H1 (cell line): ENCODE results near the gene DDA1. TPM values are rescaled to one million over a fixed set of nuclear protein-coding genes. Genes with fewer than 3 reads are reported as not detected.

Experiments
- CTCF ChIA-PET: fragments of 300-600 bp; sonication (Branson Sonifier 250); formaldehyde crosslinking; loops from one replicate; lab custom pipeline; 2021; ENCODE audit not compliant: partially characterized antibody; lab: Charles Lee
- POLR2A ChIA-PET: fragments of 300-600 bp; sonication (Branson Sonifier 250); formaldehyde crosslinking; loops from one replicate; lab custom pipeline; 2021; ENCODE audit warnings: inconsistent platforms; ENCODE audit not compliant: partially characterized antibody; lab: Charles Lee
- DNase-seq, 2 experiments: peaks; one replicate each; pipeline versions ENCODE4 v3.0.0 to v3.0.0-alpha.2; 2010 to 2022; ENCODE audit warnings: low spot score in 2 of 2, low read depth in 1 of 2, mixed read lengths in 1 of 2
- FAIRE-seq: peaks from 2 replicates; lab custom pipeline; 2011; peaks lifted over from hg19 to GRCh38; lab: Jason Lieb, UNC
- H2AFZ ChIP-seq: 2 replicates; pipeline ENCODE4 v1.8.1; 2012; ENCODE audit warnings: low read length, inconsistent platforms
- H2AK5ac ChIP-seq: 2 replicates; pipeline ENCODE4 v1.6.1; 2013; ENCODE audit warnings: low read depth, low read length
- H2BK120ac ChIP-seq: replicated peaks from 2 replicates; pipeline ENCODE3; 2013; ENCODE audit warnings: low read depth, low read length, inconsistent platforms
- H2BK12ac ChIP-seq: 2 replicates; pipeline ENCODE4 v1.6.1; 2013; ENCODE audit warnings: low read depth, low read length
- H2BK15ac ChIP-seq: 2 replicates; pipeline ENCODE4 v1.6.1; 2013; ENCODE audit warnings: low read length
- H2BK20ac ChIP-seq: 2 replicates; pipeline ENCODE4 v1.6.1; 2013; ENCODE audit warnings: low read length
- H2BK5ac ChIP-seq: 2 replicates; pipeline ENCODE4 v1.6.1; 2013; ENCODE audit warnings: low read depth, low read length
- H3K14ac ChIP-seq: 2 replicates; pipeline ENCODE4 v1.6.1; 2013; ENCODE audit warnings: inconsistent platforms; ENCODE audit not compliant: insufficient read length
- H3K18ac ChIP-seq: 2 replicates; pipeline ENCODE4 v1.6.1; 2013; ENCODE audit warnings: low read length; ENCODE audit errors: extremely low read depth
- H3K23ac ChIP-seq: 2 replicates; pipeline ENCODE4 v1.6.1; 2013; ENCODE audit warnings: inconsistent platforms; ENCODE audit not compliant: insufficient read length
- H3K23me2 ChIP-seq: 2 replicates; pipeline ENCODE4 v1.6.1; 2013; ENCODE audit warnings: low read depth, low read length
- H3K27ac ChIP-seq: 2 replicates; pipeline ENCODE4 v1.6.1; 2011; ENCODE audit warnings: low read depth, low read length, inconsistent platforms
- H3K27me3 ChIP-seq, 4 experiments: replicated peaks in 1 of 4; 1 replicate in 1 of 4; 2 replicates in 3 of 4; pipeline versions ENCODE4 v1.6.1 to v1.8.1; 2011 to 2013; ENCODE audit warnings: low read length in 3 of 4, mild to moderate bottlenecking in 3 of 4, inconsistent platforms in 2 of 4, mixed read lengths in 2 of 4, moderate library complexity in 1 of 4; ENCODE audit not compliant: control insufficient read depth in 3 of 4, insufficient read depth in 3 of 4; ENCODE audit errors: extremely low read depth in 1 of 4
- H3K36me3 ChIP-seq, 4 experiments: 2 replicates each; pipeline versions ENCODE4 v1.6.1 to v1.8.1; 2011 to 2013; ENCODE audit warnings: mild to moderate bottlenecking in 4 of 4, low read length in 3 of 4, moderate library complexity in 2 of 4, control low read depth in 1 of 4, inconsistent platforms in 1 of 4; ENCODE audit not compliant: insufficient read depth in 4 of 4, control insufficient read depth in 2 of 4
- H3K4ac ChIP-seq: replicated peaks from 2 replicates; pipeline ENCODE3; 2013; ENCODE audit warnings: low read length, low read depth, mixed read lengths, inconsistent platforms; ENCODE audit not compliant: insufficient read length
- H3K4me1 ChIP-seq, 4 experiments: replicated peaks in 1 of 4; 1 replicate in 1 of 4; 2 replicates in 3 of 4; pipeline versions ENCODE4 v1.6.1 to v1.8.1; 2011 to 2013; ENCODE audit warnings: low read length in 3 of 4, inconsistent platforms in 2 of 4, mixed read lengths in 1 of 4; ENCODE audit not compliant: insufficient read depth in 4 of 4, control insufficient read depth in 3 of 4
- H3K4me2 ChIP-seq, 2 experiments: 2 replicates each; pipeline versions ENCODE4 v1.6.1 to v1.8.1; 2011 to 2013; ENCODE audit warnings: low read depth in 2 of 2, low read length in 2 of 2, control low read depth in 1 of 2, inconsistent platforms in 1 of 2, mild to moderate bottlenecking in 1 of 2; ENCODE audit not compliant: insufficient read depth in 1 of 2
- H3K4me3 ChIP-seq, 4 experiments: fragments of 200-600, 300-600 bp in 1 of 4; sonication (generic), shearing (Covaris generic), sonication (Bioruptor Twin) in 1 of 4; 2 replicates each; pipeline versions ENCODE4 v1.5.1 to v1.8.1; 2011 to 2016; ENCODE audit warnings: low read length in 4 of 4, low read depth in 3 of 4, control low read depth in 2 of 4, inconsistent platforms in 2 of 4, mild to moderate bottlenecking in 2 of 4, mixed read lengths in 1 of 4, moderate library complexity in 1 of 4; ENCODE audit not compliant: insufficient read depth in 2 of 4; ENCODE audit errors: extremely low read depth in 1 of 4
- H3K56ac ChIP-seq: replicated peaks from 2 replicates; pipeline ENCODE3; 2013; ENCODE audit warnings: low read depth, mild to moderate bottlenecking, mixed read lengths, low read length, inconsistent platforms; ENCODE audit not compliant: insufficient read length
- H3K79me1 ChIP-seq: 2 replicates; pipeline ENCODE4 v1.6.1; 2013; ENCODE audit warnings: low read depth, low read length, control low read depth
- H3K79me2 ChIP-seq, 2 experiments: 2 replicates each; pipeline versions ENCODE4 v1.6.1 to v1.8.1; 2012 to 2013; ENCODE audit warnings: low read length in 2 of 2, mild to moderate bottlenecking in 2 of 2, inconsistent platforms in 1 of 2; ENCODE audit not compliant: insufficient read depth in 2 of 2, control insufficient read depth in 1 of 2
- H3K9ac ChIP-seq, 4 experiments: replicated peaks in 1 of 4; 1 replicate in 1 of 4; 2 replicates in 3 of 4; pipeline versions ENCODE4 v1.6.1 to v1.8.1; 2011 to 2013; ENCODE audit warnings: low read depth in 3 of 4, low read length in 3 of 4, control low read depth in 2 of 4, mild to moderate bottlenecking in 2 of 4, moderate library complexity in 2 of 4, inconsistent platforms in 1 of 4; ENCODE audit errors: extremely low read depth in 1 of 4
- H3K9me3 ChIP-seq, 2 experiments: 2 replicates each; pipeline versions ENCODE4 v1.6.1 to v1.8.1; 2012 to 2013; ENCODE audit warnings: mild to moderate bottlenecking in 2 of 2, moderate library complexity in 2 of 2, control low read depth in 1 of 2, inconsistent platforms in 1 of 2, low read depth in 1 of 2, low read length in 1 of 2, mixed read lengths in 1 of 2; ENCODE audit not compliant: insufficient read depth in 2 of 2
- H4K20me1 ChIP-seq, 2 experiments: replicated peaks in 1 of 2; 2 replicates each; pipeline versions ENCODE3 to v1.8.1; 2011 to 2013; ENCODE audit warnings: inconsistent platforms in 2 of 2, low read length in 2 of 2, mild to moderate bottlenecking in 1 of 2; ENCODE audit not compliant: insufficient read depth in 2 of 2, control insufficient read depth in 1 of 2
- H4K5ac ChIP-seq: 2 replicates; pipeline ENCODE4 v1.6.1; 2013; ENCODE audit warnings: low read length, low read depth, mixed read lengths, inconsistent platforms; ENCODE audit not compliant: insufficient read length
- H4K8ac ChIP-seq: 2 replicates; pipeline ENCODE4 v1.8.0; 2013; ENCODE audit warnings: mild to moderate bottlenecking, moderate library complexity, low read length, inconsistent platforms; ENCODE audit not compliant: insufficient read depth; ENCODE audit errors: extremely low read depth
- H4K91ac ChIP-seq: replicated peaks from 2 replicates; pipeline ENCODE3; 2013; ENCODE audit warnings: low read length, mixed read lengths, inconsistent platforms; ENCODE audit not compliant: insufficient read length
- CBX8 ChIP-seq: fragments of 300-800, 300-1000 bp; sonication (generic); IDR thresholded peaks from 2 replicates; pipeline ENCODE4 v1.7.1; 2016; ENCODE audit warnings: low read depth, low read length, borderline replicate concordance
- POLR2A ChIP-seq, 2 experiments: IDR thresholded peaks; 1 replicate in 1 of 2; 2 replicates in 1 of 2; pipeline ENCODE4 v1.6.1; 2011; ENCODE audit warnings: low read depth in 2 of 2, low read length in 2 of 2, mild to moderate bottlenecking in 2 of 2; ENCODE audit errors: control extremely low read depth in 1 of 2
- WGBS, 2 experiments: shearing (Covaris generic) in 1 of 2; methylation state at CpG; one replicate each; pipeline versions ENCODE4 v1.1.6 to v1.1.7; 2013 to 2015; ENCODE audit warnings: low lambda C conversion rate in 2 of 2, mixed read lengths in 2 of 2, inconsistent platforms in 1 of 2, low coverage in 1 of 2, missing lambda C conversion rate in 1 of 2; ENCODE audit not compliant: insufficient replicate concordance in 2 of 2, insufficient coverage in 1 of 2, insufficient read length in 1 of 2; ENCODE audit errors: extremely low coverage in 1 of 2, missing lambda C conversion rate in 1 of 2; 5-methylcytosine and 5-hydroxymethylcytosine counted together
- polyA plus RNA-seq, 7 experiments: library from polyadenylated mRNA; depleted of rRNA in 3 of 7; stranded (reverse) in 5 of 7; unstranded in 2 of 7; fragments of >200 nt in 5 of 7; fragments of 200-250 nt in 2 of 7; gene quantifications; 1 replicate in 5 of 7; 2 replicates in 1 of 7; 4 replicates in 1 of 7; pipeline versions ENCODE4 v1.2.1 to v1.2.3, GENCODE V29; 2011 to 2013; ENCODE audit warnings: missing spikeins in 2 of 7, mixed read lengths in 2 of 7
- total RNA-seq: library from RNA; stranded (reverse); fragmentation: NEBNext Ultra II Directional; extraction: Animal tissue kit (Norgen Biotek cat#: 25700); gene quantifications from 2 replicates; pipeline ENCODE4 v1.2.1, GENCODE V29; 2021
- TF ChIP-seq, protein P1 (sequence below), 3 experiments: IDR thresholded peaks; 1 replicate in 2 of 3; 2 replicates in 1 of 3; pipeline versions ENCODE4 v1.5.1 to v1.6.1; 2011; ENCODE audit warnings: low read length in 3 of 3, mild to moderate bottlenecking in 3 of 3, inconsistent platforms in 2 of 3, low read depth in 1 of 3, moderate library complexity in 1 of 3; ENCODE audit not compliant: insufficient read depth in 1 of 3; ENCODE audit errors: control extremely low read depth in 1 of 3

The DDA1 gene
- total and polyA plus RNA-seq, 2 of the 8 experiments (the other 6 are each of a cell fraction or from before 2014, with no cell fraction given): 29.2 to 34.5 TPM

GRCh38 chr19:17330262-17331044 lies 21.1 kb downstream of the DDA1 start:
- no peaks in the 10 kb centered on the region for H3K9me3 ChIP-seq
- no peak overlapping the region for H3K4me3 ChIP-seq
- H4K8ac ChIP-seq: peak overlapping the region; percentile 46; the same call in 1 of the 2 replicates
- no peaks in the 10 kb centered on the region for H3K79me2 ChIP-seq
- 92% methylated on average over 21 of the region's 24 CpGs; no CpG with 5 or more reads in 1 of the 2 experiments for WGBS, 2 experiments
- H2AK5ac ChIP-seq: no peak overlapping the region
- H3K56ac ChIP-seq: no peak overlapping the region
- peaks cover 0 to 14% of the 10 kb centered on the region in 2 experiments for H4K20me1 ChIP-seq
- TF ChIP-seq, protein P1, sequence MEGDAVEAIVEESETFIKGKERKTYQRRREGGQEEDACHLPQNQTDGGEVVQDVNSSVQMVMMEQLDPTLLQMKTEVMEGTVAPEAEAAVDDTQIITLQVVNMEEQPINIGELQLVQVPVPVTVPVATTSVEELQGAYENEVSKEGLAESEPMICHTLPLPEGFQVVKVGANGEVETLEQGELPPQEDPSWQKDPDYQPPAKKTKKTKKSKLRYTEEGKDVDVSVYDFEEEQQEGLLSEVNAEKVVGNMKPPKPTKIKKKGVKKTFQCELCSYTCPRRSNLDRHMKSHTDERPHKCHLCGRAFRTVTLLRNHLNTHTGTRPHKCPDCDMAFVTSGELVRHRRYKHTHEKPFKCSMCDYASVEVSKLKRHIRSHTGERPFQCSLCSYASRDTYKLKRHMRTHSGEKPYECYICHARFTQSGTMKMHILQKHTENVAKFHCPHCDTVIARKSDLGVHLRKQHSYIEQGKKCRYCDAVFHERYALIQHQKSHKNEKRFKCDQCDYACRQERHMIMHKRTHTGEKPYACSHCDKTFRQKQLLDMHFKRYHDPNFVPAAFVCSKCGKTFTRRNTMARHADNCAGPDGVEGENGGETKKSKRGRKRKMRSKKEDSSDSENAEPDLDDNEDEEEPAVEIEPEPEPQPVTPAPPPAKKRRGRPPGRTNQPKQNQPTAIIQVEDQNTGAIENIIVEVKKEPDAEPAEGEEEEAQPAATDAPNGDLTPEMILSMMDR (IDR thresholded peaks at IDR 0.05; ENCODE audit: control extremely low read depth in 1 of 3, insufficient read depth in 1 of 3, low read depth in 1 of 3, low read length in 3 of 3): no peak
- TF ChIP-seq CBX8: no peak
- 0 out of 3 replicates have a peak, but pooled peaks of 1 of the 2 experiments have one; percentile 21 for TF ChIP-seq POLR2A (IDR thresholded peaks at IDR 0.05; ENCODE audit: control extremely low read depth in 1 of 2, low read depth in 2 of 2, low read length in 2 of 2)
- H2AFZ ChIP-seq: no peak overlapping the region
- H3K23ac ChIP-seq: no peak overlapping the region
- H3K4me1 ChIP-seq: peaks cover 0 to 34% (median 24%) of the 10 kb centered on the region in 4 experiments; a peak in 6 of 7 replicates
- CTCF ChIA-PET: interaction anchor here (0.9 to 2.3 kb wide), 7 partner anchors 10 to 278 kb away, joined by 3 to 6 read pairs (median 3); partner anchors contain the start of gene MRPL34
- no peak overlapping the region for H2BK15ac ChIP-seq
- no peak for FAIRE-seq
- no peak overlapping the region for H4K5ac ChIP-seq
- no peak overlapping the region for H3K4ac ChIP-seq
- H3K27me3 ChIP-seq: no peaks in the 10 kb centered on the region; a peak in 1 of 7 replicates
- no peak for DNase-seq
- no peak overlapping the region for H4K91ac ChIP-seq
- H3K36me3 ChIP-seq: peaks cover 0 to 3% (median 0%) of the 10 kb centered on the region in 4 experiments; a peak in 2 of 8 replicates
- no peak overlapping the region for H3K18ac ChIP-seq
- peaks cover 15% of the 10 kb centered on the region for H3K23me2 ChIP-seq
- no peak overlapping the region for H2BK120ac ChIP-seq
- H3K9ac ChIP-seq: no peak overlapping the region
- POLR2A ChIA-PET: interaction anchor here (2.1 to 17.1 kb wide), 3 partner anchors 8 to 20 kb away, joined by 4 to 329 read pairs (median 100); partner anchors contain the start of genes ABHD8, ANO8, DDA1 and GTPBP3
- no peak overlapping the region for H2BK20ac ChIP-seq
- H2BK12ac ChIP-seq: no peak overlapping the region
- H3K4me2 ChIP-seq: no peak overlapping the region
- no peak overlapping the region for H2BK5ac ChIP-seq
- H3K27ac ChIP-seq: no peak overlapping the region
- H3K79me1 ChIP-seq: 0 out of 2 replicates have a peak, but pooled peaks cover 2% of the 10 kb centered on the region
- H3K14ac ChIP-seq: no peak overlapping the region
